K562 (cell line): Measurements from ENCODE around the gene RPRM. TPM values are rescaled to one million over a fixed set of nuclear protein-coding genes. Genes with fewer than 3 reads are reported as not detected.

Source experiments
- ATAC-seq: fragments of 200-7000 bp; cut with Tn5 transposase; 3 replicates; pipeline ENCODE4 v1.9.1; 2020; ENCODE audit warnings: moderate library complexity
- BruUV-seq: library from RNA; stranded (reverse); fragments of 400-500 nt; replicated peaks from 2 replicates; lab custom pipeline; 2021; lab: Mats Ljungman, UMichigan
- CTCF ChIA-PET: fragments of 300-600 bp; formaldehyde crosslinking; extraction: SDS; loops from one replicate; lab custom pipeline; 2021; ENCODE audit warnings: low intra/inter-chr PET ratio; lab: Yijun Ruan, JAX
- POLR2A ChIA-PET: fragments of 300-600, 350-650 bp; sonication (Branson Sonifier 250); formaldehyde crosslinking; extraction: SDS; loops from one replicate; lab custom pipeline; 2021; ENCODE audit warnings: antibody characterized with exemption, inconsistent platforms; lab: Yijun Ruan, JAX
- DNase-seq, 4 experiments: peaks; one replicate each; pipeline versions ENCODE4 v3.0.0 to v3.0.0-alpha.2; 2011 to 2018; ENCODE audit warnings: low spot score in 3 of 4, mixed read lengths in 3 of 4; ENCODE audit errors: extremely low read depth in 1 of 4
- FAIRE-seq: peaks from 2 replicates; lab custom pipeline; 2011; peaks lifted over from hg19 to GRCh38; lab: Jason Lieb, UNC
- H2AFZ ChIP-seq: 2 replicates; pipeline ENCODE4 v1.6.0; 2011; ENCODE audit warnings: low read depth, low read length, control low read depth, inconsistent platforms
- H3K27ac ChIP-seq: fragments of 200-600 bp; 3 replicates; pipeline ENCODE4 v1.8.0; 2011; ENCODE audit warnings: low read depth, mild to moderate bottlenecking, control low read depth, inconsistent platforms, low read length, moderate library complexity, mixed read lengths; ENCODE audit errors: extremely low read depth
- H3K27me3 ChIP-seq, 2 experiments: fragments of 300-600 bp in 1 of 2; 2 replicates in 1 of 2; 3 replicates in 1 of 2; pipeline versions ENCODE4 v1.6.0 to v1.8.0; 2011; ENCODE audit warnings: inconsistent platforms in 2 of 2, low read length in 2 of 2, mild to moderate bottlenecking in 1 of 2, mixed read lengths in 1 of 2, moderate library complexity in 1 of 2; ENCODE audit not compliant: control insufficient read depth in 2 of 2, insufficient read depth in 2 of 2
- H3K36me3 ChIP-seq: fragments of 300-600 bp; 3 replicates; pipeline ENCODE4 v1.8.0; 2011; ENCODE audit warnings: mild to moderate bottlenecking, low read length, inconsistent platforms; ENCODE audit not compliant: control insufficient read depth, insufficient read depth
- H3K4me1 ChIP-seq, 2 experiments: fragments of 200-600 bp in 1 of 2; replicated peaks in 1 of 2; 2 replicates in 1 of 2; 3 replicates in 1 of 2; pipeline versions ENCODE4 v1.5.1 to v1.8.0; 2011; ENCODE audit warnings: inconsistent platforms in 2 of 2, low read length in 2 of 2, mild to moderate bottlenecking in 1 of 2, mixed read lengths in 1 of 2, moderate library complexity in 1 of 2; ENCODE audit not compliant: control insufficient read depth in 2 of 2, insufficient read depth in 2 of 2
- H3K4me2 ChIP-seq: 2 replicates; pipeline ENCODE4 v1.6.1; 2011; ENCODE audit warnings: low read length, control low read depth, inconsistent platforms, mixed read lengths; ENCODE audit not compliant: insufficient read depth
- H3K4me3 ChIP-seq: fragments of 200-600 bp; sonication (generic), shearing (Covaris generic); 2 replicates; pipeline ENCODE4 v1.5.1; 2016; ENCODE audit warnings: control low read depth, inconsistent platforms
- H3K79me2 ChIP-seq: fragments of 200-600 bp; 3 replicates; pipeline ENCODE4 v1.8.0; 2011; ENCODE audit warnings: low read length, inconsistent platforms; ENCODE audit not compliant: control insufficient read depth, insufficient read depth
- H3K9ac ChIP-seq, 2 experiments: 2 replicates each; pipeline versions ENCODE4 v1.6.0 to v1.6.1; 2011; ENCODE audit warnings: low read depth in 2 of 2, low read length in 2 of 2, control low read depth in 1 of 2, inconsistent platforms in 1 of 2, mild to moderate bottlenecking in 1 of 2, mixed read lengths in 1 of 2; ENCODE audit not compliant: insufficient read depth in 1 of 2
- H3K9me1 ChIP-seq: one replicate; pipeline ENCODE4 v1.6.0; 2011; ENCODE audit warnings: inconsistent platforms, mild to moderate bottlenecking, low read length, moderate library complexity; ENCODE audit not compliant: control insufficient read depth, insufficient read depth
- H3K9me3 ChIP-seq: replicated peaks from 2 replicates; pipeline ENCODE4 v1.5.1; 2011; ENCODE audit warnings: low read depth, low read length, inconsistent platforms; ENCODE audit not compliant: control insufficient read depth, insufficient read depth
- H4K20me1 ChIP-seq: replicated peaks from 2 replicates; pipeline ENCODE4 v1.6.1; 2011; ENCODE audit warnings: low read length, inconsistent platforms, mixed read lengths; ENCODE audit not compliant: control insufficient read depth, insufficient read depth
- HDAC1 ChIP-seq, 2 experiments: fragments of 450-650 bp; IDR thresholded peaks; 2 replicates each; pipeline ENCODE4 v1.6.1; 2016 to 2017; ENCODE audit warnings: inconsistent platforms in 1 of 2, mild to moderate bottlenecking in 1 of 2, moderate library complexity in 1 of 2
- NRF1 ChIP-seq, 2 experiments: fragments of 450-650 bp; IDR thresholded peaks in 1 of 2; conservative IDR thresholded peaks in 1 of 2; 2 replicates each; pipeline ENCODE4 v1.6.1; 2014; ENCODE audit warnings: mild to moderate bottlenecking in 2 of 2
- PTBP1 ChIP-seq: fragments of 200-400 bp; formaldehyde crosslinking; IDR thresholded peaks from 2 replicates; pipeline ENCODE4 v1.6.1; 2017; ENCODE audit warnings: low read depth, low read length
- ZNF134 ChIP-seq: fragments of 250-450 bp; sonication (Bioruptor Pico); conservative IDR thresholded peaks from 2 replicates; pipeline ENCODE4 v1.4.0; 2020
- WGBS: fragments of 100-300 bp; shearing (Covaris generic); methylation state at CpG from one replicate; pipeline ENCODE4 v1.1.6; 2016; ENCODE audit warnings: low coverage, mixed read lengths; ENCODE audit not compliant: insufficient coverage; ENCODE audit errors: missing lambda C conversion rate; 5-methylcytosine and 5-hydroxymethylcytosine counted together
- in situ Hi-C: fragments of 300-500 bp; cut with MboI; formaldehyde crosslinking; loops from 4 replicates; pipeline ENCODE4 v1.15.0; 2018; ENCODE audit warnings: inconsistent platforms, mixed read lengths
- intact Hi-C: fragments of 100-400 bp; cut with micrococcal nuclease; formaldehyde crosslinking; loops from 2 replicates; pipeline ENCODE4 v1.14.2; 2022
- polyA plus RNA-seq, 8 experiments: library from polyadenylated mRNA; depleted of rRNA in 4 of 8; stranded (reverse) in 5 of 8; unstranded in 3 of 8; fragments of >200 nt; fragmentation: Nextera tagmentation in 2 of 8; fragmentation: Illumina TruSeq in 1 of 8; extraction: Ambion mirVana in 2 of 8; extraction: Trizol in 1 of 8; gene quantifications; 2 replicates each; pipeline versions ENCODE4 v1.2.1 to v1.2.3, GENCODE V29; 2011 to 2014; ENCODE audit warnings: inconsistent platforms in 1 of 8, missing spikeins in 1 of 8
- total RNA-seq, 7 experiments: library from RNA; depleted of rRNA in 6 of 7; stranded (reverse); fragments of >200 nt in 6 of 7; fragmentation: Illumina TruSeq in 2 of 7; extraction: Trizol in 2 of 7; gene quantifications; 2 replicates each; pipeline versions ENCODE4 v1.2.1 to v1.2.3, GENCODE V29; 2011 to 2021; ENCODE audit warnings: low replicate concordance in 1 of 7
- TF ChIP-seq, protein P1 (sequence below): fragments of 250-450 bp; sonication (Bioruptor Pico); IDR thresholded peaks from 2 replicates; pipeline ENCODE4 v1.5.0; 2021; ENCODE audit warnings: mild to moderate bottlenecking, moderate library complexity
- TF ChIP-seq, protein P2 (sequence below): fragments of 250-450 bp; sonication (Bioruptor Pico); IDR thresholded peaks from 2 replicates; pipeline ENCODE4 v1.8.0; 2021; ENCODE audit warnings: moderate library complexity, mild to moderate bottlenecking, inconsistent platforms
- TF ChIP-seq, protein P3 (sequence below): sonication (generic); formaldehyde crosslinking; IDR thresholded peaks from 2 replicates; pipeline ENCODE4 v1.8.1; 2022; ENCODE audit warnings: missing genetic modification reagents
- TF ChIP-seq, protein P4 (sequence below): fragments of 250-450 bp; sonication (Bioruptor Pico); IDR thresholded peaks from 2 replicates; pipeline ENCODE4 v1.9.0; 2021; ENCODE audit warnings: mild to moderate bottlenecking, inconsistent platforms
- TF ChIP-seq, protein P5 (sequence below): fragments of 450-650 bp; IDR thresholded peaks from 2 replicates; pipeline ENCODE4 v1.6.1; 2016
- TF ChIP-seq, protein P6 (sequence below), 2 experiments: fragments of 450-650 bp in 1 of 2; sonication (generic) in 1 of 2; formaldehyde crosslinking; conservative IDR thresholded peaks; 2 replicates each; pipeline versions ENCODE4 v1.4.0 to v1.8.1; 2020 to 2022; ENCODE audit warnings: mild to moderate bottlenecking in 1 of 2, missing genetic modification reagents in 1 of 2

The RPRM gene
- total and polyA plus RNA-seq, 9 of the 15 experiments (the other 6 are each of a cell fraction or from before 2014, with no cell fraction given), result not detected

DNA sequence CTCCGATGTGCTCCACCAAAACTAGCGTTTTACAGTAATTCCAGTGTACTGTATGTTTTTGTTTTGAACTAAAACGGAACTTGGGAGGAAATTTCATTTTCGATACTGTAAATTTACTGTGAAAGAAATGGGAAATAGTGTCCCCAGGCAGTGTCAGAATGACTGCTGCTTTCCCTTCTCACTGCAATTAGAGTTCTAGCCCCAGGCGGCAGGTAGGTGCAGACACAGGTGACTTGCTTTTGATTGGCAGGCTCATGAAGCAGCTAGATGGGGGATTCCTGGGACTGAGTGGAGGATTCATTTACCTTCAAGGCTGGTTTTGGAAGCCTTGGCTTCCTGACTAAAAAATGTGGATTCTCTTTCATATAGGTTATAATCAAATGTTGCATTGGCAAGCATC lies 27.0 kb downstream of the RPRM start (continued):
- TF ChIP-seq, protein P1, sequence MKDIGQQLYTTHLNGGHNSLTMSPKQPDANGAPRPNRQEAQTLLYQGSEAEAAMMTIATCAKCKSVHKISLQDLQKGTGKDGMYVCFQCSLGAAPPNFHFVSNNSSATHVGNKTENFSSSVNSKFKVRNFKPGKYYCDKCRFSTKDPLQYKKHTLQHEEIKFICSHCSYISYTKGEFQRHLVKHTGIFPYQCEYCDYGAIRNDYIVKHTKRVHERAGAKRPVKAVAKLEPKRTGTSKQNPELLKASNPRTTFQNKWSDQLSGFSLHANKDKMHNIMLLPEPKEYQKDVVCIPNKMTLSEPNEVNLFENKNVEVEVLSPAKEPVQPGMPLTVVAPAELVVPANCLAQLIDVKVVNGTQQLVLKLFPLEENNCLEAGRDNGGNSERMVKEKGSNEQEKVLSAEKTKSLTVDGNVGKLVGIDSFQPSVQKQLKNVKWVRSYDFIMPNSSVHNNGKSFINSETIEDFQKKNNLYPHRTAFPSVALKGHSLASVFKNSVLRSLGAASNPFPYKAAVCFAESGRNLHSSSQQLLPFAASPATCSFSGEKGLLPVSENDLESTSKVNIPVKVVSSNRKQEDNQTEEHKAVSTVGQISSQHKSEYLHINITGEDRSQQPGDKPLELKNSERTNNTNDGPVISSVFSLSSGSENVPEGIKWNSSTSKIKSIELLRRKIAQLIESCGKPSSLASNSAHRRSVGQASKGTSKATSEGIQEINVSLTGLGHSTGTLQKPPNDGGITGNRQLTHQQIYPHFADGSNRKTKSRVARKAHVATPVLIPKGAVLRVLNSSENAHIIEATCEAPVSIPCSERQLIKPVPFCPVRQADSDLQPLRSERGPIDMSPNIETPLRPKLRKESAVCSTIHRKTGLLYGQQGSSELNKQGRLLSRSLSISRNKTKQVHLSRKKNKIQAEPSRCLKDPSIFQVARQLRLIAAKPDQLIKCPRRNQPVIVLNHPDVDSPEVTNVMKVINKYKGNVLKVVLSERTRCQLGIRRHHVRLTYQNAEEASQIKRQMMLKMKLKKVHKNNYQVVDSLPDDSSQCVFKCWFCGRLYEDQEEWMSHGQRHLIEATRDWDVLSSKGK (CRISPR knock-in tag), result no peak
- TF ChIP-seq, protein P2, sequence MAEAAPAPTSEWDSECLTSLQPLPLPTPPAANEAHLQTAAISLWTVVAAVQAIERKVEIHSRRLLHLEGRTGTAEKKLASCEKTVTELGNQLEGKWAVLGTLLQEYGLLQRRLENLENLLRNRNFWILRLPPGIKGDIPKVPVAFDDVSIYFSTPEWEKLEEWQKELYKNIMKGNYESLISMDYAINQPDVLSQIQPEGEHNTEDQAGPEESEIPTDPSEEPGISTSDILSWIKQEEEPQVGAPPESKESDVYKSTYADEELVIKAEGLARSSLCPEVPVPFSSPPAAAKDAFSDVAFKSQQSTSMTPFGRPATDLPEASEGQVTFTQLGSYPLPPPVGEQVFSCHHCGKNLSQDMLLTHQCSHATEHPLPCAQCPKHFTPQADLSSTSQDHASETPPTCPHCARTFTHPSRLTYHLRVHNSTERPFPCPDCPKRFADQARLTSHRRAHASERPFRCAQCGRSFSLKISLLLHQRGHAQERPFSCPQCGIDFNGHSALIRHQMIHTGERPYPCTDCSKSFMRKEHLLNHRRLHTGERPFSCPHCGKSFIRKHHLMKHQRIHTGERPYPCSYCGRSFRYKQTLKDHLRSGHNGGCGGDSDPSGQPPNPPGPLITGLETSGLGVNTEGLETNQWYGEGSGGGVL, result no peak

DNA sequence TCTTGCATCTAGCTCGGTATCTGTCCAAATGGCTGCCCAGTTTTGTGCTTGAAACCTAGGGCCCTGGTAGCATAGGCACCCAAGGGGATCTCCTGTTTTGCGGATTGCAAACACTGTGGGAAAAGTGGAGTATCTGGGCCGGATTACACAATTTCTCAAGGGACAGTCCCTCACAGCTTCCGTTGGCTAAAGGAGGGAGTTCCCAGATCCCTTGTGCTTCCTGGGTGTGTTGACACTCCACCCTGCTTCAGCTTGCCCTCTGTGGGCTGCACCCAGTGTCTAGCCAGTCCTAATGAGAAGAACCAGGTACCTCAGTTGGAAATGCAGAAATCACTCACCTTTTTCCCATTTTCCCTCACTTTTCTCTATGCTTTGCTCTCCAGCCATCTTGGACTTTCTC lies 35.5 kb downstream of the RPRM start:
- intact Hi-C loops (no loop called here), in situ Hi-C loops (no loop called here)
- Histone ChIP-seq H3K27me3 (no peaks in the 10 kb centered on the region), H3K4me2 (no peak overlapping the region), H3K36me3 (no peaks in the 10 kb centered on the region), H3K9me1 (no peaks in the 10 kb centered on the region), H2AFZ (no peak overlapping the region), H4K20me1 (no peaks in the 10 kb centered on the region), H3K4me1 (no peaks in the 10 kb centered on the region), H3K4me3 (no peak overlapping the region), H3K9me3 (peaks cover 2% of the 10 kb centered on the region; the same call in 1 of the 2 replicates), H3K27ac (no peak overlapping the region), H3K79me2 (no peaks in the 10 kb centered on the region), H3K9ac (no peak overlapping the region)
- ChIA-PET POLR2A (no interaction called here), CTCF (no interaction called here)
- ATAC-seq (no peak), FAIRE-seq (no peak), DNase-seq (no peak)
- no TSS peak for BruUV-seq
- WGBS, result 0% methylated on average over 3 of the region's 4 CpGs
- TF ChIP-seq, protein P3, sequence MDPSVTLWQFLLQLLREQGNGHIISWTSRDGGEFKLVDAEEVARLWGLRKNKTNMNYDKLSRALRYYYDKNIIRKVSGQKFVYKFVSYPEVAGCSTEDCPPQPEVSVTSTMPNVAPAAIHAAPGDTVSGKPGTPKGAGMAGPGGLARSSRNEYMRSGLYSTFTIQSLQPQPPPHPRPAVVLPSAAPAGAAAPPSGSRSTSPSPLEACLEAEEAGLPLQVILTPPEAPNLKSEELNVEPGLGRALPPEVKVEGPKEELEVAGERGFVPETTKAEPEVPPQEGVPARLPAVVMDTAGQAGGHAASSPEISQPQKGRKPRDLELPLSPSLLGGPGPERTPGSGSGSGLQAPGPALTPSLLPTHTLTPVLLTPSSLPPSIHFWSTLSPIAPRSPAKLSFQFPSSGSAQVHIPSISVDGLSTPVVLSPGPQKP, result no peak
- TF ChIP-seq, protein P4, sequence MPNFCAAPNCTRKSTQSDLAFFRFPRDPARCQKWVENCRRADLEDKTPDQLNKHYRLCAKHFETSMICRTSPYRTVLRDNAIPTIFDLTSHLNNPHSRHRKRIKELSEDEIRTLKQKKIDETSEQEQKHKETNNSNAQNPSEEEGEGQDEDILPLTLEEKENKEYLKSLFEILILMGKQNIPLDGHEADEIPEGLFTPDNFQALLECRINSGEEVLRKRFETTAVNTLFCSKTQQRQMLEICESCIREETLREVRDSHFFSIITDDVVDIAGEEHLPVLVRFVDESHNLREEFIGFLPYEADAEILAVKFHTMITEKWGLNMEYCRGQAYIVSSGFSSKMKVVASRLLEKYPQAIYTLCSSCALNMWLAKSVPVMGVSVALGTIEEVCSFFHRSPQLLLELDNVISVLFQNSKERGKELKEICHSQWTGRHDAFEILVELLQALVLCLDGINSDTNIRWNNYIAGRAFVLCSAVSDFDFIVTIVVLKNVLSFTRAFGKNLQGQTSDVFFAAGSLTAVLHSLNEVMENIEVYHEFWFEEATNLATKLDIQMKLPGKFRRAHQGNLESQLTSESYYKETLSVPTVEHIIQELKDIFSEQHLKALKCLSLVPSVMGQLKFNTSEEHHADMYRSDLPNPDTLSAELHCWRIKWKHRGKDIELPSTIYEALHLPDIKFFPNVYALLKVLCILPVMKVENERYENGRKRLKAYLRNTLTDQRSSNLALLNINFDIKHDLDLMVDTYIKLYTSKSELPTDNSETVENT, result no peak
- no peak for TF ChIP-seq NRF1 (conservative IDR thresholded peaks at IDR 0.05 in 1 of 2, IDR thresholded peaks at IDR 0.05 in 1 of 2)
- no peak for TF ChIP-seq PTBP1
- TF ChIP-seq, protein P5, sequence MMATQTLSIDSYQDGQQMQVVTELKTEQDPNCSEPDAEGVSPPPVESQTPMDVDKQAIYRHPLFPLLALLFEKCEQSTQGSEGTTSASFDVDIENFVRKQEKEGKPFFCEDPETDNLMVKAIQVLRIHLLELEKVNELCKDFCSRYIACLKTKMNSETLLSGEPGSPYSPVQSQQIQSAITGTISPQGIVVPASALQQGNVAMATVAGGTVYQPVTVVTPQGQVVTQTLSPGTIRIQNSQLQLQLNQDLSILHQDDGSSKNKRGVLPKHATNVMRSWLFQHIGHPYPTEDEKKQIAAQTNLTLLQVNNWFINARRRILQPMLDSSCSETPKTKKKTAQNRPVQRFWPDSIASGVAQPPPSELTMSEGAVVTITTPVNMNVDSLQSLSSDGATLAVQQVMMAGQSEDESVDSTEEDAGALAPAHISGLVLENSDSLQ, result no peak
- no peak for TF ChIP-seq HDAC1 (IDR thresholded peaks at IDR 0.05)
- TF ChIP-seq ZNF134 (CRISPR knock-in tag), result no peak
- TF ChIP-seq, protein P6, sequence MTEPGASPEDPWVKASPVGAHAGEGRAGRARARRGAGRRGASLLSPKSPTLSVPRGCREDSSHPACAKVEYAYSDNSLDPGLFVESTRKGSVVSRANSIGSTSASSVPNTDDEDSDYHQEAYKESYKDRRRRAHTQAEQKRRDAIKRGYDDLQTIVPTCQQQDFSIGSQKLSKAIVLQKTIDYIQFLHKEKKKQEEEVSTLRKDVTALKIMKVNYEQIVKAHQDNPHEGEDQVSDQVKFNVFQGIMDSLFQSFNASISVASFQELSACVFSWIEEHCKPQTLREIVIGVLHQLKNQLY (CRISPR knock-in tag; conservative IDR thresholded peaks at IDR 0.05), result no peak
